Posterior vena cava (tissue), 2 donors: ENCODE data around the gene SLC7A5. TPM values are rescaled to one million over a fixed set of nuclear protein-coding genes. Genes with fewer than 3 reads are reported as not detected.
A peak's percentile ranks its signal among the peaks of the same experiment; 100 is the strongest.
"Not testable (repeated sequence)": the region's sequence is repeated elsewhere in the genome, so short reads cannot be mapped to it uniquely, and the experiment has no call there.

ENCODE experiments used
- DNase-seq: peaks from one replicate; pipeline ENCODE4 v3.0.0-alpha.2; 2020; ENCODE audit warnings: low spot score
- intact Hi-C, 2 donors: fragments of 100-400 bp; cut with DNase I; formaldehyde crosslinking; loops; one replicate each; pipeline versions ENCODE4 v1.14.1 to v1.14.2; 2022 to 2023
- long read RNA-seq, 2 donors: library from polyadenylated mRNA; unstranded; transcript quantifications; one replicate each; pipeline ENCODE4 v2.0.0, GENCODE V29; 2020 to 2021
- total RNA-seq, 2 donors: library from RNA; stranded (reverse); fragmentation: NEBNext Ultra II Directional; extraction: Animal tissue kit (Norgen Biotek cat#: 25700); gene quantifications; one replicate each; pipeline ENCODE4 v1.2.1, GENCODE V29; 2021
- donor health status: DM: yes; HTN: yes; CAD: no.
- donor health status: DM: yes; HTN: yes; CAD: no.

The SLC7A5 gene
- total RNA-seq, result 10 to 100 TPM; 13.6 to 17.7 TPM
- long read RNA-seq, donor 1, full-length matches to known transcripts, result 2 of 5 reads
- long read RNA-seq, donor 1, partial matches to known transcripts, result 2 of 5 reads
- long read RNA-seq, donor 1, other reads (novel, unspliced or antisense), result 1 of 5 reads
- long read RNA-seq, donor 2, partial matches to known transcripts, result 1 of 17 reads
- long read RNA-seq, donor 2, other reads (novel, unspliced or antisense), result 16 of 17 reads

- peak; percentile 96 for DNase-seq
- intact Hi-C loops, result not testable (repeated sequence)
Measured at GRCh38 chr16:87869061-87869878, at the start of gene SLC7A5. TSS of gene SLC7A5 (minus strand) at chr16:87869507. CDS start at chr16:87869422, 85 bp downstream.

GRCh38 chr16:87918338-87918737 lies 49.0 kb upstream of the SLC7A5 start:
- intact Hi-C loops, result no loop called here

GRCh38 chr16:87917503-87917902 lies 48.2 kb upstream of the SLC7A5 start:
- intact Hi-C loops, result no loop called here
- no peak for DNase-seq

More at GRCh38 chr16:87918338-87918737, 49.0 kb upstream of the SLC7A5 start:
- peak; percentile 92 for DNase-seq

GRCh38 chr16:87914812-87915211 lies 45.5 kb upstream of the SLC7A5 start:
- no peak for DNase-seq
- intact Hi-C loops, result no loop called here

DNA sequence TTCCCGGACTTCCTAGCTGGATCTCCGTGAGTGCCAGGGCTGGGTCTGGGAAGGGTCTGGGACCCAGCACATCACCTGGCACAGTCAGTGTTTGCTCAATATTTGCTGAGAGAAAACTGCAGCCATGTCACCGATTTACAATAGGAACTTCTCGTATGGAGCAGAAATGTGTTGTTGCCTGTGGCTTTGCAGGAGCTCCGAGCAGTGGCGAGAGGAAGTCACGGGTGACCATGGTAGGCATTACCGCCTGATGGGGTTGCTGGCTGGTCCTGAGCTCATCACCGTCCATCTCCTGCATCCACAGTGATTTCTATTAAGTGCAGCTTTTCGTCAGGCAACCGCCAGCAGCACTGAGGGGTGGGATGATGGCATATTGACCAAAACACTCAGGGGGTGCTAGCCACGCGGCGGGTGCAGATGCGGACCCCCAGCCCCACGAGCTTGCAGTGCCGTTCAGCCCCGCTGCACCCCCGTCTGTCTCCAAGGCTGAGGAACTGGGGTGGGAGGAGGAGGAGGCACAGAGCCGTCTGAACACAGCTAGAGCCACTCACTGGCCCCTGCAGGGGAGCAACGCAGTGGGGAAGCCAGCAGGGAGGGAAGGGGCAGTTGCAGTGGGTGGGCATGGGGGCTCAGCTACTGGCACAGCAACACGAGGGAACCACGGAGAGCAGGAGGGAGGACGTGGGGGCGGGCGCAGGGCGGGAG lies 44.9 kb upstream of the SLC7A5 start:
- DNase-seq, intact Hi-C loops: not testable (repeated sequence)

- intact Hi-C loops, DNase-seq: not testable (repeated sequence)
Measured at GRCh38 chr16:87912691-87913090, 43.4 kb upstream of the SLC7A5 start.

DNA sequence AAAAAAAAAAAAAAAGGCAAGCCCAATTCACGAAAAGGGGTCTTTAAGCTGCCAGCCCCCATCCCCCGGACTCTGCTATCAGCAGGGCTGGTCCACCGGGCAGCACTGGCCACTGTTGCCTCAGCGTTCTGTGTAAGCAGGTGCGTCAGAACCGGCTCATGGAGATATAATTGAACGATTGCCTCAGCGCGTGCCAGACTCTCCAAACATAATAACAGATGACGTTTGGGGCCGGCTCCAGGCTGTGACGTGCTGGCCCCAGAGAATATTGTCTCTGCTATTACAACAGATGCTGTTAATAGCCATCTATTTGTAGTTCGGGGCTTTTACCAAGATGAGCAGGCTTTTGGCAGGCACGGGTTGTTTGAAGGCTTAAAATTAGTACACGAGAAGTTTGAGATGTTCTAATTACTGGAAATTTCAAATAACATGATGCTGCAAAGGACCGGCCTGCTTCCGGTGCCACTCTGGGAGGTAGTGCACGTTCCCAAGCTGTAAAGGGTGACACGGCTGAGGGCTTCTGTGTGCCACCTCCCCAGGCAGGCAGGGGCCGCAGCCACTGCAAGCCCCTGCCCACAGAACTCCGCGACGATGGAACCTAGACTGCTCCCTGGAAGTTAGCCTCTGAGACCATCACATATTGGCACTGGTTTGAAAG lies 41.9 kb upstream of the SLC7A5 start:
- peak; percentile 95 for DNase-seq

GRCh38 chr16:87909203-87909935 lies 40.1 kb upstream of the SLC7A5 start:
- intact Hi-C loops, result loop anchor here in 1 of 2 donors (5.0 kb wide), 1 partner anchor 132 kb away; no protein-coding TSS in a partner anchor
- DNase-seq, result peak; percentile 93

More for the DNA sequence above, 41.9 kb upstream of the SLC7A5 start:
- intact Hi-C loops, result not testable (repeated sequence)

- intact Hi-C loops, result loop anchor here in 1 of 2 donors (5.0 kb wide), 1 partner anchor 131 kb away; no protein-coding TSS in a partner anchor
Measured at GRCh38 chr16:87908101-87908500, 38.8 kb upstream of the SLC7A5 start.

GRCh38 chr16:87905521-87905920 lies 36.2 kb upstream of the SLC7A5 start:
- intact Hi-C loops, result loop anchor here in 1 of 2 donors (5.0 kb wide), 1 partner anchor 128 kb away; no protein-coding TSS in a partner anchor
- DNase-seq, result not testable (repeated sequence)

More at GRCh38 chr16:87908101-87908500, 38.8 kb upstream of the SLC7A5 start:
- not testable (repeated sequence) for DNase-seq

DNA sequence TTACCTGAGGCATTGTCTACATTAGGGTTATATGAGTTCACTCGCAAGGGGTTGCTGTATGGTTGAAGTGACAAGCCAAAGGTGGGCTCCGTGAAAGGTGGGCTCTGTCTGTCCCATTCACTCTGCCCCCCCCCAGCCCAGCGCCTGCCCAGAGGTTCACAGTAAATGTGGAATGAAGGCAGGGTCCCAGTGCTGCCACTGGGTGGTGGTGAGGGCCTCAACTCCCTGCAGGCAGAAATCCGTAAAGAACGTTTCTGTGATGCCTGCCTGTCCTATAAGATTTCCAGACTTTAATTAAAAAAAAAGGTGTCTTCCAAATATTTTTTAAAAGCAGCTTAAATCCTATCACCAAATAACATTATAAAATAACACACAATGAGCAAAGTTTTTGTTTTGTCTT lies 35.7 kb upstream of the SLC7A5 start:
- intact Hi-C loops, result loop anchor here in 1 of 2 donors (5.0 kb wide), 1 partner anchor 128 kb away; no protein-coding TSS in a partner anchor
- DNase-seq, result not testable (repeated sequence)

DNA sequence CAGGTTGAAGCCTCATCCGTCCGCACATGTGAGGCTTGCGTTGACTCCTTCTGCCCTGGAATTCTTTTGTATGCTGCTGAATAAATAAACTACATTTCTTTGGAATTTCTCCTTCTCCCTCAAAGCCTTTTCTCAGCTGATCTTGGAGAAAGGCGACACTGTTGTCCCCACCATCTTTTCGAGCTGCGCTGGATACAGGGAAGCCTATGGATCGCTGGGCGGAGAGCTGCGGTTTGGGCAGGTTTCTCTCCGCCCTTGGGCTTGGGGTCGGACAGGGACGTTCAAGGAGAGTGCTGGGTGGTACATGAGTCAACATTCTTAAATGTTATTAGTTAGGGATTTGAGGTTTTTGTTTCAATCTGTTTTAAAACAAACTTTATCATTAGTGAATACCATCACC lies 31.2 kb upstream of the SLC7A5 start:
- DNase-seq, intact Hi-C loops: not testable (repeated sequence)

GRCh38 chr16:87897521-87898505 lies 28.5 kb upstream of the SLC7A5 start:
- DNase-seq, result no peak
- intact Hi-C loops, result no loop called here

GRCh38 chr16:87896924-87897520 lies 27.7 kb upstream of the SLC7A5 start:
- DNase-seq, intact Hi-C loops: not testable (repeated sequence)

GRCh38 chr16:87896176-87896890 lies 27.0 kb upstream of the SLC7A5 start:
- intact Hi-C loops, DNase-seq: not testable (repeated sequence)

GRCh38 chr16:87895641-87896141 lies 26.4 kb upstream of the SLC7A5 start:
- intact Hi-C loops, result no loop called here
- no peak for DNase-seq
